HL-60/S4 treated with retinoic acid at 250 ng/mL for 4 days and 3 days (cell line): ENCODE data around the gene CHST15.

ENCODE experiments used
- in situ Hi-C: fragments of 300-500 bp; cut with MboI; formaldehyde crosslinking; loops from 2 replicates; pipeline ENCODE4 v1.7.0; 2022; ENCODE audit warnings: low sequenced_read_pairs

The CHST15 gene

DNA sequence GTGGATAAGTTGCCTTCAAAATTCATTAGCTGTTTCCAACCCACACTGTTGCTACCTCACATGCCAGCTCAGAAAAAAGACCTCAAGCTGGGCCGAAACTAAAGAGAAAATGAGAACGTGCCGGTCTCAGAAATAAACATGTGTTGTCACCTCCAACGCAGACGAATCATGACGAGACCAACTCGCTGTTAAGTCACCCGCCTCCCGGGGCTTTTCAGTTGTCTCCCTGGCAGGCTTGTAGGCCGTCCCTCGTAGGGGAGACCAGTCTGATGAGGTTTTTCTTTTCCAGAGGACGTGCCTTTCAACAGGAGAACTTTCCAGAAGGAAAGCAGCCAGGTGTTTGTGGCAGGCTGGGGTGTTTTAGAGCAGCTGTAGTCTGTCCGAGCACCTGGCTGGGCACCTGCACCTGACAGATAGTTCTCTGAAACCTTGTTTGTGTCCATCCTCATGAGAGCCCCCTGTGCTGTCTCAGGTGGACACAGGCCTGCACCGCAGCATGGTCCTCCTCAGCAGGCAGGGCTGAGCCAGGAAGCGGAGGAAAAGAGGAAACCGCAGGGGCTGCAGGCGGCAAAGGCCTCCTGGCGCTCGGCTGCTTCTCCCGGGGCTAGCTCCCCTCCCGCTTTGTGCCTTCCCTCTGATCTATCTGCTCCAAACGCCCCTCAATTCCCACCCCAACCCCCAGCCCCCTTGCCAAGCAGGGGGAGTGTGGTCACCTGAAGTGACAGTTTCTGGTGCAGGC, 78.8 kb downstream of the CHST15 start:
- in situ Hi-C loops = no loop called here

- in situ Hi-C loops = no loop called here
These were observed 79.5 kb downstream of the CHST15 start for GRCh38 chr10:124013916-124014315.

DNA sequence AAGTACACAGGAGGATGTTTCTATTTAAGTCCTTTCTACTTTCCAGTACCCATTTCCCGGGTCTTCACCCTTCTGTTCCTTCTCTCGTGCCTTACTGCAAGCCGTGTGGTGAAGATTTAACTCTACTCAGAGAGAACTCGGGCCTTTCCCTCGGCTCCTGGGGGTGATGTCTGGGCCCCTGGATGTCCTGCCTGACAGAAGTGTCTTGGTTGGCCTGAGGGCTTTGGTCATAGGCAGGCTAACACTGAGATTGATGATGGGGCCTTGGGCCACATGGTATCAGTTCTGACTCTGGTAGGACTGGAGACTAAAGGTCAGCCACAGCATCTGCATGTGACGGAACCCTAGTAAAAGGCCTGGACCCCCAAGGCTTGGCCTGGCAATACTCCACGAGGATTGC, 80.4 kb downstream of the CHST15 start:
- in situ Hi-C loops = no loop called here

GRCh38 chr10:124012583-124012982, 80.8 kb downstream of the CHST15 start:
- in situ Hi-C loops = no loop called here

- in situ Hi-C loops = no loop called here
These were observed 81.3 kb downstream of the CHST15 start for GRCh38 chr10:124012066-124012465.

- in situ Hi-C loops = no loop called here
These were observed 81.9 kb downstream of the CHST15 start for GRCh38 chr10:124011464-124011863.

DNA sequence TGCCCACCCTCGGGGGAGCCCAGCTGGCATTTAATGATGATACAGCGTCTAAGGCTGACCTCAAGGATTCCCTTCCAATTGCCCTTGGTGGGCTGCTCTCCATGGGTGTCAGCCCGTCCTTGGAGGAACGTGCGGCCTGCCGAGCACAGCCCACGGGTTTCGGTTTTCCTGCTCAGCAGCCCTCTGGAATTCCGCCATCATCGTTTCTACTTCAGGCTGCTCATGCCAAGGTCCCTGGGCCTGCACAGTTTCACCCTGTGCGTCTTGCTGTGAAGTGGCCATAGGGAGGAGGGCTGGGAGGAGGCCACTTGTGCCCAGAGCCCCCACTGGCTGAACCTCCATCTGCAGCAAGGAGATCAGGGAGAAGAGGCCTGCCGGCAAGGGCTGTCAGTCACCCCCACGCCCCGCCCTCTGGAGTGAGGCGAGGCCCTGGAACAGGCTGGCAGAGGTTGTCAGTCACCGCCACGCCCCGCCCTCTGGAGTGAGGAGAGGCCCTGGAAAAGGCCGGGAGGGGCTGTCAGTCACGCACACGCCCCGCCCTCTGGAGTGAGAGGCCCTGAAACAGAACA, 82.8 kb downstream of the CHST15 start:
- in situ Hi-C loops = no loop called here

DNA sequence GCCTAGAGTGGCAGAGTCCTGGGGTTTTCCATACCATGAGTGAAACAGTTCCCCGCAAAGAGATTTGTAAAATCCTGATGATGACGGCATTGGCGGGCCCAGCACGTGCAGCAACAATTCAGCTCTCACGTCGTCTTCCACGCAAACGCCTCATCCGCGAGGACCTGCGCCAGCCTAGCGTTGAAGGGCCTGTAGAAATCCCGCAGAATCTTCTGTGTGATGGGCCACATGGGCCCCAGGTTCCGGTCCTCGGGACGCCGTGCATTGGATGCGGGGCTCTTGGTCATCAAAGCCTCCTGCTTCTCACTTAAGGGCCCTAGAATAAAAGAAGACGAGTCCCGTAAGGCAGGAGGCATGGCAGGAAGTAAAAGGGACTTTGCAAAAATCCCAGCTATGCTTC, 83.4 kb downstream of the CHST15 start:
- in situ Hi-C loops = no loop called here

DNA sequence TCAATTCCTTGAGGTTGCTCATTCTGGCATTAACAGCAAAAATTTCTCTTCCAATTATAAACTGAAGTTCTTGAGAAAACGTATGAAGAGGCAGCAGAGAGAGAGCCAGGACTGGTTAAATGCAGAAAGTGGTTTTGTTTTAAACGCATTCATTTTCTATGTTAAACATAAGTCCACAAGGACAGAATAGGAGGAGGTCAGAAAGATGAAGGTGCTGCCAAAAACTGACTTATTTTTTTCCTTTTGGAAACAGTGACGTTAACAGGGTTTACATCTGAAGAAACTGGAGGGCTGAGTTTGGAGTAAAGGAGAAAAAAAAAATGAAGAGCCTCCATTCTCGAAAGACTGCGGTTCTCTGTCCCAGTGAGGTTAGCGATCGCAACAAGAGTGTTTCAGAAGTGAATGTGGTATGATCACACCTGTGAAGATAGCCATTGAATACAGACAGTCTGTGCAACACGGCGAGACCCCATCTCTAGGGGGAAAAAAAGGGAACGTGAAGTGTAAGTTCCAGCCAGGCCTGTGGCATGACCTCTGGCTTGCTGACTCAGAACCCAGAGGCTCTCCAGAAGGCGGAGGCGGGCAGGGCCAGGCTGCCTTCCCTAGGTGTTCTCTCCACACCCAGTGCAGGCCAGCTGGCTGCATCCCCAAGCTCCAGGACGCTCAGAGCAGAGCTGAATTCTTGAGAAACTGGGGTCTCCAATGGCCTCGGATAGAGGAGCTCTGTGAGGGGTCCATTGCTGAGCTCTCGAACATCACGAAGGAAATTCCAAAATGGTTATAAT, 84.0 kb downstream of the CHST15 start:
- in situ Hi-C loops = no loop called here

DNA sequence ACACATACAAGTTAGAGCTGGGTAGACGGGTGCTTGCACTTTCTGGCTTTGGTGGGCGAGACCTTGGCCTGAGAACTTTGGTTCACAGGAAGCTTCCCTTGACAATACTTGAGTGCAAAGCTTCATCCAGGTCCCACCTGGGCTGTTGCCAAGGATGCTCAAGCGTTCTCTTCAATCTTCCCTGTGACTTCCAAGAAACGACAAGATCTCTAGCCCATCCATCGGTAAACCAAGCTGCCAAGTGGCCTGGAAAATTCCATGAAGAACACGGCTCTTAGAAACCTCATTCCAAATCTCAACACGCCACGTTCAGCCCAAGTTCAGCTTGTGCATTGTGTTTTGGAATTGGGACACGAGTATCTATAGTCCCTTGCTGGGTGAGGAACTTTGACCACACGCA, 84.7 kb downstream of the CHST15 start:
- in situ Hi-C loops = no loop called here

- in situ Hi-C loops = no loop called here
These were observed 85.2 kb downstream of the CHST15 start for GRCh38 chr10:124008187-124008586.

DNA sequence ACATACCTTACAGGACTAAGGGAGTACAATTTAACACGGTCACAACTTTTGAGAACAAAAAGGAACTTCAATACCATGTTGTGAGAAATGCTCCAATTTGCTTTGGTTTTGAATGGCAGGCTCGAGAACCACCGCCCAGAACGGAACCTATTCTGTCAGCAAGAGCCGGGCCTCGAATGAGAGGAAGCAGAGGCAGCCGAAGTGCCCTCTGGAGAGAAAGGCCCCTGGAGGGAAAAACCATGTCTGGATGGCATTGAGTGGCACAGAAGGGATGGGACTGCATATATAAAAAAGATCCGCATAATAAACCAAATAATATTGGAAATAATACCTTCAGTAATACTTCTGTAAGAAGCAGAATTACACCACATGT, 85.6 kb downstream of the CHST15 start:
- in situ Hi-C loops = no loop called here

DNA sequence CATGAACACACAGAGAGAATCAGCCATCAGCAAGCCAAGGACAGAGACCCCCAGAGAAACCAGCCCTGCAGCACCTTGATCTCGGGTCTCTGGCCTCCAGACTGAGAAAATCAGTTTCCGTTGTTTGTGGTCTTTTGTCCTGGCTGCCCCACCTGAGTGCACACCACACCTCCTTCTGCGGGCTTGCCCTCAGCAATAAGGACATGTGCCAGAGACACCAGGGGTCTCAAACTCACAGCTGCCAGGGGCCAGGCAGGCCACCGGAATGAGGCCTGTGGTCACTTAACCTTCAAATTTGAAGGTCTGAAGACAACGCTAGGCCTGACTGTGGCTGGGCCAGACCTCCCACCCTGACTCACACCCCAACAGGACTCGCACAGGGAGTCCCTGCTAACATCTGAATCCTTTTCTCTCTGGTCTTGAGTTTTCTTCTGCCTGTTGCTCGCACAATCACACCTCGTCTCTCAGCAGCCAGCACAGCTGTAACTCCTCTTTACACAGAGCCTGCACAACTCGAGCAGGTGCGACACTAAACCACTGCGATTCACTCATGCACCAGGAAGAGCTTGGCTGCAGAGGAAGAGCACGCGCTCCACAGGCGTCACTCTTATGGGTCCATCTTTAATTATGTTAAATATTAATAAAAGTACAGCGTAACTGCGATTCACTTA, 86.2 kb downstream of the CHST15 start:
- in situ Hi-C loops = no loop called here

GRCh38 chr10:124006526-124006925, 86.9 kb downstream of the CHST15 start:
- in situ Hi-C loops = no loop called here

DNA sequence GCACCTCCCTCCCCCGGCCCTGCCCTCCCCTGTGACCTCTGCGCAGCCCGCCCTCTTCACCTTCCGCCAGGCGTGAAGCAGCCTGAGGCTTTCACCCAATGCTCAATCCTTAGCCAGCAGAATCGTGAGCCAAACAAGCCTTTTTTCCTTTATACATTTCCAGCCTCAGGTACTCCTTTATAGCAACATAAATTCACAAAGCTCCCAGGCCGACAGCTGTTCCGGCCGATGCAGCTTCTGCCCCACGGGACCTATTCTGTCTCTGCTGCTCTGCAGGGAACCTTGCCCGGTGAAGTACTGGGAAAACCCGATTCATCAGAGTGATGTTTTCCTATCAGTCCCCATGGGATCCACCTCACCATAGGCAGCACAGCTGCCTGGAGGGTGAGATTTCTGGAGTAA, 87.4 kb downstream of the CHST15 start:
- in situ Hi-C loops = no loop called here

DNA sequence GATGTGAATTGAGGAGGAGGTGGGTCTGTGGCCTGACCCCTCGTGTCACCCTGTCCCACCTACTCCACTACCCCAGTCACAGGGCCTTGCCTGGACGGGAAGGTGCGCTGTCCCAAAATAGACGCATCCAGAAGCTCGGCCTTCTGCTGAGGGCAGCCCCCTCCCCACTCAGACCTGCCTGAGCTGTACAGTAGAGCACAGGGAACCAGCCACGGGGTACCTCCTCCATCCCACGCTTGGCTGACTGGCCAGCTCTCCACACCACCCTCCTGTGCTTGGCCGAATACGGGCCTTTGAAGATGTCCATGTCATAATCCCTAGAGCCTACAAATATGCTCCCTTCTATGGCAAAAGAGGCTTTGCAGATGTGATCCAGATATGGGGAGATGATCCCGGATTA, 88.3 kb downstream of the CHST15 start:
- in situ Hi-C loops = no loop called here

GRCh38 chr10:124004663-124005004, 88.8 kb downstream of the CHST15 start:
- in situ Hi-C loops = no loop called here

DNA sequence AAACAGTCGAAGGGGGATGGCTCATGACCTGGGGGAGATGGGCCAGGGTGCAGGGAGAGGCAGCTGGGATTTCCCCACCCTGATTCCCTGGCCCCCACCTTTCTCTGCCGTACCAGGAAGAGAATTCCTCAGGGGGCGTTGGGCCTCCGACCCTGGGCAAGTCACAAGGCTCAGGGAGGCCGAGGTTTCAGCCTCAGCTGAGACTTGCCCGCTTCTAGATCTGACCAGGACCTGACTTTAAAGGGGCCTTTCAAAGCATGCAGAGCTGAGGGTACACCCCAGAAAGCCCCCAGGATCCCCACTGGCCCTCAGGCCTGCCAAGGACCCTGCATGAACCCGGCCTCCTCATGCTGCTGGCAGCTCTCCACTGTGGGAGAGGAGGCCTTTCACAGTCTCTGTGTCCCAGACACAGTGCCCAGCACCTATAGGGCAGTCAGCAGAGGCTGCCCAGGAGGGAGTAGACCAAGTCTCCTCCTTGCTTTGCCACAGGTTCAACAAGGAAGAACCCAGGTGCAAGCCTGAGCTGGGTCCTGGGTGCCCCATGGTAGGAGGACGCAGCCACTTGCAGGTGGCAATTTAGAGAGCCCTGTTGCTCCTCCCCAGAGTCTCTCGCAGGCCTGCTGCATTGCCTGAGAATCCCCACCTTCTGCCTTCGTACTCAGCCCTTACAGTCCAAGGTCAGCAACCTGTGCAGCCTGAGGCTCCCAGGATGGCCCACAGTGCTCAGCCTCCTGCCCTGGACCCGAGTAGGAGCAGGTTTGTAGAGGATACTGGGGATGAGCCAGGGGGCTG, 89.3 kb downstream of the CHST15 start:
- in situ Hi-C loops = no loop called here

- in situ Hi-C loops = no loop called here
These were observed 89.9 kb downstream of the CHST15 start for GRCh38 chr10:124003481-124003870.

- in situ Hi-C loops = no loop called here
These were observed 90.4 kb downstream of the CHST15 start for GRCh38 chr10:124003070-124003419.
